ENCODE results near the gene CNKSR3.

The CNKSR3 gene

DNA sequence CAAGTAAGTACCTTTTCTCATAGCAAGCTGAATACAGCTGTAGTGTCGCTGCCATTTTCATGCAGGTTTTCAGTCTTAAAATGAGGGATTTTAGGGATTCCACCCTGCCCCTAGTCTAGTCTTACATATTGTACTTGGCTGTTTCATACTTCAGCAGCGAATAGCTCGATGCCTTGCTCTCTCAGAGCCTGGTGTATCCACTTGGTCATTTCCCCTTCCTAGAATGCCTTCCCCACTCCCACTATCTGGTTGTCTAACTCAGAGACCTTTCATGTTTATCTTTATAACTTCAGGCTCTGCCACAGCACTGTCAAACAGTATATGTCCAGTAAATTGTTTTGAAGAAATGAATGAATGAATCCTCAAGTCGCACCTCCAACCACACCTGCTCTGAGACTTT, 132.8 kb downstream of the CNKSR3 start:
- DNase-seq, result no peak

DNA sequence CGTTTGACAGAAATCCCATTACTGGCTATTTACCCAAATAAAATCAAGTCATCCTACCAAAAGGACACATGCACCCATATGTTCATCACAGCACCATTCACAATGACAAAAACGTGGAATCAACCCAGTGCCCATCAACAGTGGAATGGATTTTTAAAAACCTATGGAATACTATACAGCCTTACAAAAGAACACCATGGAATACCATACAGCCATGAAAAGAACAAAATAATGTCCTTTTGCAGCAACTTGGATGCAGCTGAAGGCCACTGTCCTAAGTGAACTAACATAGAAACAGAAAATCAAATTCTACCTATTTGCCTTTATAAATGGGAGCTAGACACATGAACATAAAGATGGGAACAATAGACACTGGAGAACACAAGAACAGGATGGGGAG, 136.5 kb downstream of the CNKSR3 start:
- DNase-seq, result no peak

DNA sequence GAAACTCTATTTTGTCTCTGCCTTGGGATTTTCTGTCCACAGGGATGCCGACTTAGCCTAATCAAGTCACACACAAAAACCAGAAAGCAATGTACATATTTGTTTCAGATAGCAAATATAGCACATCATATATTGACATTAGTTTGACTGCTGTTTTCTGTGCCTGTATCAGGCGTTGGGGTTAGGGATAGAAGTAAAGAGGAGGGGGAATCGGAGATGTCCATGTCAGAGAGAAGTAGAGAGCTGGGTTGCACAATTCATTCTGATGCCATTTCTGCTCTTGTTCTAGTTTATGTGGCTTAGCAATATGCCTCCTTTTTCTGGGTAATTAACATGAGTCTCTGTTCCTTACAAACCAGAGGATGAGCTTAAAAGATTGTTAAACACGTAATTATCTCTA, 139.2 kb downstream of the CNKSR3 start:
- DNase-seq, result no peak

DNA sequence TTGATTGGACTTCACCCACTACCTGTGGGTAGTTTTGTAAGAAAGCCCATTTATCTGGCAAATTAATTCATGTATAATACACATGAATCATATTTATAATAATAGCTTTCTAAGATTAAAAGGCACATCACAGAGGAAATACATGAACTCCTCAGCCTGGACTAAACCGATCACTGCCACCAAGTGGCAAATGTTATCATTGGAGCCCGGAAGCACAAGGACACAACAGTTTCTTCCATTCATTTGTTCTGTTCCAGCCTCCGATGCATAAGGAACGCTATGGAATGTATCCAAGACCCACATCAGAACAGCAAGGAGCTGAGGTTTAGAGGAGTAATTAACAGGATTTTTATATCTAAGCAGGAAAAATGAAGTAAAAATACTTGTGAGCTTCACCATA, 139.9 kb downstream of the CNKSR3 start:
- peak; percentile 14 for DNase-seq

DNA sequence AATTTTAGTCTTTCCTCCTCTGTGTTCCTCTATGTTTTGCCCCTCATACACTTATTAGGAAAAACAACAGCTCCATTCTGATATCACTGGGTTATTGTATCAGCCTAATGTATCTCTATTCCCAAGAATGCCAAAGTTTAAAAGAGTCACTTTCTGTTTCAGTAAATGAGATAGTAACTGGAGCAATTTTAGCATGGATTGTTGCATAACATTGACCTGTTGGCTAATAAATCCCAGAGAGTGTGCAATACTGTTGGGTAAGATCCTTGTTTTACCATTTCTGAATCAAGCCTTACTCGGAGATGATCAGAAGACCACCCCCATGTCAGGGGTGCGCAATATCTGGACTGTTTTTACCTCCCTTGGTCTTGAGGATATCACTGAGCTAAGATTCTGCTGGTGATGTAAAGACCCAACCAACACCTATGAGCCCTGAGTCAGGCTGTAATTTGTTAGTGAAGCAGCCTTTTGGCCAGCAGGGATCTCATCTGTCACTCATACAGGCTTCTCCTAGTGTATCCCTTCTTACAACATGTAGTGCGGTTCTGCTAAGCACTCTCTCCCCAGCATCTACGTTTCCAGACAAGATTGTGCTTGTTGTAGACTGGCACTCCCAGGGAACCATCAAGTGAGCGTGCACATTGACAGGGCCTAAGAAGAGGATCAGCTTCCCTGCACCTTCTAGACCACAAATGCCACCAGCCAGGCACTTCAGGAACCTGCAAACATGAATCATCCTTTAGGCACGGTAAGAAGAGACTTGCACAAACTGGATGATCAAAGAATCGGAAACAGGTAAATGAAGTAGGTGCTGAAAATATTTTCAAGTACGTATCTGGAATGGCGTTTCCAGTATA, 142.4 kb downstream of the CNKSR3 start:
- DNase-seq, result no peak

DNA sequence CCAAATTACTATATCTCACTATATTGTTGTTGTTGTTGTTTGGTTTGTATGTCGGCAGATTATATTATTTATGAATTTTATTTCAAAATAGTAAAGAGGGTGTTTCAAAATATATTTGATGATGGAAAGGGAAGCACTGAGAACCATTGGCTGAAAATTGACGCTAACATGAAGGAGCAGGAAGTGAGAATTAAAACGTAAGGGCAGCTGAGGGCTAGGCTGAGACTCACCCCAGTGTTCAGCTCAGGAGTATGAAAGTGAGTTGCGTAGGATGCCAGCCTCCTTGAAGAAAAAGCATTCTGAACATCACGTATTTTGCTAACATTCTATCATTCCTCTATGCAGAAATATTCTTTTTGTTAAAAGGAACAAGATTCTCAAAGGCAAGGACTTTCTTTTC, 143.1 kb downstream of the CNKSR3 start:
- DNase-seq, result no peak

DNA sequence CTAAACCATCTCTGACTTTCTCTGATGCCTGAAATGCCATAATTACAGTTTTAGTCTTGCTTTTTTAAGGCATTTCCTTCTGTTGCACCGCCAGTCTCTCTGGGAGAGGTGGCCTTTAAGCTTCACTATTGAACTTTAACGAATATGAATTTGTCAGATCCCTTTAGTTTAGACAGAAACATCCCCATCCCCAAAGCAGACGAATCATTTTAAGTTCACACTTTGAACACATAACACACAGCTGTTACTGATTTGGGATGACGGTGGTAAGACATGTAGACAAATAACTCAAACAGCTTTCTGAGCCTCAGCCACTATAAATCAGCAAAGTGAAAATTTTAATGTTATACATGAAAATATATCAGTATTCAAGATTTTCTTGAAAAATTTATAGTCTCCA, 146.7 kb downstream of the CNKSR3 start:
- no peak for DNase-seq

DNA sequence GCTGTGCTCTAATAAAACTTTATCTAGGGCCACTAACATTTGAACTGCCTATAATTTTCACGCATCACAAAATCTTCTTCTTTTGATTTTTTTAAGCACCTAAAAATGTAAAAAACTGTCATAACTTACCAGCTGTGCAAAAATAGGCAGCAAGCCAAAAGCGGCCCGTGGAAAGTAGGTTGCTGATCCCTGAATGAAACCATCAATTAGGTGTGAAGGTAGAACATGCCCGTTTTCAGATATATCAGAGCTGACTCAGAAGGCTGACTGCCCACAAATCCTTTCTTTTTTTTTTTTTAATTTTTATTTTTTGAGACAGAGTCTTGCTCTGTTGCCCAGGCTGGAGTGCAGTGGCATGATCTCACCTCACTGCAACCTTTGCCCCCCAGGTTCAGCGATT, 149.0 kb downstream of the CNKSR3 start:
- no peak for DNase-seq

DNA sequence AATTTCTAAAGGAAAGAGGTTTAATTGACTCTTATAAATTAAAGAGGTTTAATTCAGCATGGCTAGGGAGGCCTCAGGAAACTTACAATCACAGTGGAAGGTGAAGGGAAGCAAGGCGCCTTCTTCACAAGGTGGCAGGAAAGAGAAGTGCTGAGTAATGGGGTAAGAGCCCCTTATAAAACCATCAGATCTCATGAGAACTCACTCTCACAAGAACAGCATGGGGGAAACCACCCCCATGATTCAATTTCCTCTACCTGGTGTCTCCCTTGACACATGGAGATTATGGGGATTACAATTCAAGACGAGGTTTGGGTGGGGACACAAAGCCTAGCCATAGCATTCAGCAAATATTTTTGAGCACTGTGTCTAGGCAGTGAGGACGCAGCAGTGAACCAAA, 150.0 kb downstream of the CNKSR3 start:
- no peak for DNase-seq

DNA sequence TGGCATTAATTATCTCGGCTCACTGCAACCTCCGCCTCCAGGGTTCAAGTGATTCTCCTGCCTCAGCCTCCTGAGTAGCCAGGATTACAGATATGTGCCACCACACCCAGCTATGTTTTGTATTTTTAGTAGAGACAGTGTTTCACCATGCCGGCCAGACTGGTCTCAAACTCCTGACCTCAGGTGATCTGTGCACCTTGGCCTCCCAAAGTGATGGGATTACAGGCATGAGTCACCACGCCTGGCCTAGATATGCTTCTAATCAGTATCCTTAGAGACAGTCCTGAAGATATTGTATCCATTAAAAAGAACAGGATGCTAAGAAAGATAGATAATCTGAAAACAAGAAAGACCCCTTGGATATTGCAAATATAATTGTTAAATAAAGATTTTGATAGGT, 150.8 kb downstream of the CNKSR3 start:
- no peak for DNase-seq

DNA sequence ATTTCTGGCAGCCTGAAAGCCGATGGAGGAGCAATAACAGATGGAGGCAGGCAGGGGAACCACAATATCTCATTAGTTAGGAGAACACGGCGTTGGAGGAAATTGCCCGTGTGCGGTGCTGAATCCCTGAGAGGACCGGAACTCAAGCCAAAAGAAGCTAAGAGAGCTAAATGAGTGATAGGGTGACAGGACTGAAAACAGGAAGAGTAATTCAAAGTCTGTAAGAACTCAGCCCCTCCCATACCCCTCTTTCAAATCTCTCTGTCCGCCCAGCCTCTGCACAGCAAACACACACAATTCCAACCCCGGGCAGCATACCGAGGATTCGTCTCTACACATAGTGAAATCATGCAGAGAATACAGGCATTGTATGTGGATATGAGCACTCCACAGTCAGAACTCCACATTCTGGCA, 151.3 kb downstream of the CNKSR3 start:
- DNase-seq, result no peak

DNA sequence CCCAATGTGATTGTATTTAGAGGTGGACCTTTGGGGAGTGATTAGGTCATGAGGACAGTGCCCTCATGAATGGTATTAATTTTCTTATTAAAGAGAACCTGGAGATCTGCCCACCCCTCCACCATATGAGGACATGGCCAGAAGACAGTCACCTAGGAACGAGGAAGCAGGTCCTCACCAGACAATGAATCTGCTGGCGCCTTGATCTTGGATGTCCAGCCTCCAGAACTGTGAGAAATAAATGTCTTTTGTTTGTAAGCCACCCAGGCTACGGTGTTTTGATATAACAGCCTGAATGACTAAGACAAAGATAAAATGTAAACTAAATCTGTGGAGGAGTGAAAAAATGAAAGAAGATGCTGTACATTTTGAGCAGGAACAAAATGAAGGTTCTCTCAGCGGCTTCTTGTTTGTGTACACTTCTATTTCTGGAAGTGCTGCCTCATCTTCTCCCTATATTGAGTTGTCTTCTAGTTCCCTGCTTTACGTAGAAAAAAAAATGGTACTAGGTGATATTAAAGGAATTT, 152.4 kb downstream of the CNKSR3 start:
- DNase-seq, result no peak

DNA sequence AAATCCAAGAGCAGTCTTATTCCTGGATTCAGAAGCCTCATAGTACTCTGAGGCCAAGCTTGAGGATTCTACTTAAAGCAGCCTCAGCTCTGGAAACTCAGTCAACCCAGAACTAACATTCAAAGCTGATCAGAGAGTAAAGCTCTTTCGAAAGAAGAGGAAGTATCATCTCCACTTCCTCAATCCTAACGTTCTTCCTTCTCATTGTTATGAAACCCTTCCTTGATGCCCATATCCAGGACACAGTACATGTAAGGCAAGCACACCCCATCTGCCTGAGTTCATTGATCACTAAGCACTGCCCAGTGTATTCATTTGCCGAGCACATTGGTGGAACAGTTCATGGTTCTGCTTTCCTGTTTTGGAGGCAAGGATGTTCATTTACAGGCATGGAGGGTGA, 153.8 kb downstream of the CNKSR3 start, which contains the start of gene IPCEF1:
TSS of gene IPCEF1 (minus strand) at position 114 of the 400 bp plus-strand sequence. CDS start 90,856 bp downstream, outside the sequence.
- no peak for DNase-seq

DNA sequence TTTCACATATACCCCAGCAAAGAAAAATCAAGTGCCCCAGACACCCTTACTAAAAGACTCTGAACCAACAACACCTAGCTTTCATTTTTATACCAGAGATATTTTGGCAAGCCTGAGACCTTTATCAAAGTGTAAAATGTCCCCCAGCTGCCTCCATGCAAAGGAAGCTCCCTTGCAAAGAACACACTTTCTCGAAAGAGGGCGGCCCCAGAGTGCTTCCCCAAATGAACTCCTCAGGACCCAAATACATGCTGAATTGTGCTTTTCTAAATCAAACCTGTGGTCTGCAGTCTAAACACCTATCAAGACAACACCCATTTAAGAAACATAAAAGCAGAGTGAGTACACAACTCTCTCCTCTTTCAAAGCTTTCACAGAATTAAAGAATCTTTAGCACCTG, 154.4 kb downstream of the CNKSR3 start:
- DNase-seq, result no peak

DNA sequence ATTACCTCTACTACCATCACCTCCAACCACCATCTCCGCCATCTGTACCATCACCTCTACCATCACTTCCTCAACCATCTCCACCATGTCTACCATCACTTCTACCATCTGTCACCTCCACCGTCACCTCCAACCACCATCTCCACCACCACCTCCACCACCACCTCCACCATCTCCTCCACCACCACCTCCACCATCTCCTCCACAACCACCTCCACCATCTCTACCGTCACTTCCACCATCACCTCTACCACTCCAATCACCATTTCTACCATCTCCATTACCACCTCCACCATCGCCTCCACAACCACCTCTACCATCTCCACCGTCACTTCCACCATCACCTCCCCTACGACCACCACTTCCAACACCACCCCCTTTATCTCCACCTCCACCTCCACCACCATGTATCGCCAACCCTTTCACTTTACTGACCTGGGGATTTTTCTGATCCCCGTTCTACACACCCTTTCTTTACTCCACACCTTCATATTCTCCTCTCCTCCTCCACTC, 156.2 kb downstream of the CNKSR3 start:
- no peak for DNase-seq

DNA sequence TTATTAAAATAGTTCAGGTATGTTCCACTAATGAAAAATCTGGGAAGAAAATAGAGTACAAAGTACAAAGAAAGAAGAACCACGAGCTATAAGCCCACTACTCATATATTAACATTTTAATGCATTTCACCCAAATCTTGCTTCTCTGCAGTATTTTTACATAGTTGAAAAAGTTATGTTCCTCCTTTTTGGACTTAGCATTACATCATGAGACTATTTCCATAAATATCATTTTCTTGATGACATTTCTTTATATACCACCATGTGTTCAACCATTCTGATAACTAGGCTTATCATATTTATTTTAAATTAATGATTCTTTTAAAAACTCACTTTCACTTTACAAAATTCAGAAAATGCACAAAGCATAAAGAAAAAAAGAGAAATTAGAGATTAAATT, 156.9 kb downstream of the CNKSR3 start:
- no peak for DNase-seq

DNA sequence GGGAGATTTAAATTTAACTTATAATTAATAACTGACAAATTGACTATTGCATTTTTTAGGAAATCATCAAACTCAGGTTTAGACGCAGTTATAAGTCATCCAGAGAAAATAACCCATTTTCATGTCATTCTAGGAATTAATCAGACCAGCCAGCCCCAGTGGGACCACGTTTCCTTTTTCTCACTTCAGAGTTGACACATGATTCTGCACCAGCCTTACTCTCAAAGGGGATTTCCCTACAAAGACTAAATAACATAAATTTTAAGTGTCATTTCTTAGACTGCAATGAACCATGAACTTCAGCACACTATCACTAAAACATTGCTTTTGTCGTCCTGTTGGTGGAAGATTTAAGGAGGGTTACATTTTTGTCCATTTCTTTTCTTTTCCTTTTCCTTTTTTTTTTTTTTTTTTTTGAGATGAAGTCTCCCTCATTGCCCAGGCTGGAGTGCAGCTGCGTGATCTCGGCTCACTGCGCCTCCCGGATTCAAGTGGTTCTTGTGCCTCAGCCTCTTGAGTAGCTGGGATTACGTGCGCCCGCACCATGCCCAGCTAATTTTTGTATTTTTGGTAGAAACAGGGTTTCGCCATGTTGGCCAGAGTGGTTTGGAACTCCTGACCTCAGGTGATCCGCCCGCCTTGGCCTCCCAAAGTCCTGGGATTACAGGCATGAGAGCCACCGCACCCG, 157.4 kb downstream of the CNKSR3 start:
- DNase-seq, result no peak

DNA sequence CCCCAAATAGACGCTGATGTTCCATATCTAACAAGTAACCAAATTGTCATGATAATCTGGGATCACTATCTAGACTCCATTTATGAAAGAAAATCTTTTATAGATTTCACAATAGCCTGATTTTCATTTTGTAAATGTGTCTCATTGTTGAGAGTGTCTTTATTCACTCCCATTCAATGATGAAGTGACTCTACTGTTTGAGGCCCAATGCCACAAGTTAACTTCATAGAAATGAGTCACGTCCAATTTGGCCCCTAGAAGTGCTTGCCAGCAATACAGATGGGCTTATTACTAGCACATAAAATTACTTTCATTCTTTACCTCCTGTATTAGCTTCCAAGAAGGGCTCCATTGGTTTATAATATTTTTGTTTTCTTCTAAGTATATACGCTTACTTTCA, 160.2 kb downstream of the CNKSR3 start:
- no peak for DNase-seq

DNA sequence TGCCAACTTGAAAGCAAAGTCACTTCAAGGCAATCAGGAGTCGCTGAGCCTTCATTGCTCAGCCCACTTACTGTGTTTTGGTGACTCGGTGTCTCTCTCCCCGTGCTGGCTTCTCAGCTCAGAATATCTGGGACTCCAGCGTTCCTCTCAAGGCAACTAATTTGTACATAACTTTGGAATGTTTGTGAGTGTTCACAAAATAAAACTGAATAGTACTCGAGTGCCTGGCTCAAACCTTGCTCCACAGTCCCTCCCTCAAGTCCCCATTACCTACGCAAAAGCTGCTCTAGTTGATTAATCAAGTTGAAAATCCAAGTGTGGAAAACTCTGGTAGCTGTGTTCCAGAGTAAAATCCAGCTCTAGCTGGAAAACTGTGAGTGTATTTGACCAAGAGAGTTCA, 162.5 kb downstream of the CNKSR3 start:
- no peak for DNase-seq

DNA sequence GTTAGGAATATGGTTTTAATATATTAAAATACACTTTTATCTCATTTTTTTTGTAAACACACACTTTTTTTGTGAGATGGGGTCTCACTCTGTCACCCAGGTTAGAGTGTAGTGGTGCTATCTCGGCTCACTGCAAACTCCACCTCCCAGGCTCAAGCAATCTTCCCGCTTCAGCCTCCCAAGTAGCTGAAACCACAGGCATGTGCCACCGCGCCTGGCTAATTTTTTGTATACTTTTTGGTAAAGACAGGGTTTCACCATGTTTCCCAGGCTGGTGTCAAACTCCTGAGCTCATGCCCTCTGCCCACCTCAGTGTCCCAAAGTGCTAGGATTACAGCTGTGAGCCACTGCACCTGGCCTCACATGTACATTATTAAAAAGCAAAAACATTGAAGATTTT, 164.7 kb downstream of the CNKSR3 start:
- DNase-seq, result no peak

DNA sequence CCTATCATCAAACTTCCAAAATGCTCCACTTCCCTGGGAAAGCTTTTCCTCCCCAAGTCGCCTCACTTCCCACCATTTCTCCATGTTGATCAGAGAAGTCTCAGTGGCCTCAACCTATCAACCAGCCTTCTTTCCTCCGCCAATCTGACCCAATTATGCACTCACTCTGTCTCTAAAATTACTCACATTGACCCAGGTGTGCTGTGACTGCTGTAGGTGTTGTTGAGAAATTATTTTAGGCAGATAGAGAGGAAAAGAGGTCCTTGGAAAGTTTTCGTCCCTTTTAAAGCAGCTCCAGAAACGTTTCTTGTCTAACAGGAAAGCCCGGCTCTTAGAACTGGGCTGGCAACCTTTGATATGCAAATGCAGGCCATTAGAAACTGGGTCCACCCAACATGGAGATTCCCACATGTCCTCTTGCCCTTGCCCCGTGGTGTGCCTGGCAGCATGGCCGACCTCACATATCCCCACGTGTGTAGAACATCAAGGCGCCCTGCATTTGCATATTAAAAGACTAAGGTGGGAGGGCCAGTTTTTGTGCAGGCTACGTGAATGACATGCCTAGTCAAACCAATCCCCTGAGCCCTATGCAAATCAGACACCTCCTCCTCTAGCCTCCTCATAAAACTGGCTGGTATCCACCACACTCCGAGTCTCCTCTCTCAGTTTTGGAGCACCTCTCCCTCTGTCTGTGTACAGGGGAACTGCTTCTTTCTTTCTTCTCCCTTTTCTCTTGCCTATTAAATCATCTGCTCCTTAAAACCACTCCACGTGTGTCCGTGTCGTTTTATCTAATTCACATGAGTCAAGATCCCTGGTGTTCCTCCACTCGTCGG, 166.8 kb downstream of the CNKSR3 start:
- DNase-seq, result no peak

DNA sequence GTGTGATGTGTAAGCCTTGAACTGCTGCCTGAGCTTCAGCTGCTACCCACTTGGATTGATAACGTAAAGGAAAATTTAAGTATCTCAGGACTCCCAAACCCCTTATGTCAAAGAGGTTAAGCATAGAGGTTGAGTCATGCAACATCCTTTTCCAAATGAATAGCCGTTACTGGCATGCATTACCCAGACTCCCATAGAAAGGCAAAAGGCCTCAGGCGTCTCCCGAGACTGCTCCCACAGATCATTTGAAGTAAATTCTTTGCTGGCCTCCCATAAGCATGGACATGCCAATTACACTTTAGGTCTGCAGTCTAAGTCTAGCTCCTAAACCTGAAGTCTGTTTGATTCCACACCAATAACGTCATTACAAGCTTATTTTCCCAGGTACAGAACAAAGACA, 168.6 kb downstream of the CNKSR3 start:
- DNase-seq, result no peak

DNA sequence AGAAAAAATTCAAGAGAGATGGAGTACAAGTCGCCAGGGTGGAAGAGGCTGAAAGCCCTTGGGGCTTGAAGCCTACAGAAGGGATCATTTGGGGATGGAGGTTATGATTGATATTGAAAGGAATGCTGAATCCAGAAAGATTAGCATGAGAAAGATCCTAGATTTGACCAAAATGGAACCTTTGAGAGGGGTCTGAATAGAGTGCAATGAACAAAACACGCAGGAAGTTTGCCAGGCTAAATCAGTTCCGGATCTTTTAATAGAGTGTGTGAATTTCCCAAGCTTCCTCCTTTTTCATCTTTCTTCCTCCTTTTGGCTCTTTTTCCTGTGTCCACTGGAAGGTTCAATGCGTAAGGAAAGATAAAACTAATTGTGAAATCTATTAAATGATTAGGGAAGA, 169.1 kb downstream of the CNKSR3 start:
- no peak for DNase-seq

Measured in CD4-positive, alpha-beta T cell treated with Interleukin-21 for 1 hour (primary cell).